ENCODE results near the gene ACAP3.

Gene ACAP3

GRCh38 chr1:1344655-1345361, 37.1 kb upstream of the ACAP3 start:
- DNase-seq = no peak

- no peak for DNase-seq
Measured at GRCh38 chr1:1343811-1344421, 36.2 kb upstream of the ACAP3 start.

GRCh38 chr1:1342584-1343115, 34.9 kb upstream of the ACAP3 start:
- no peak for DNase-seq

- no peak for DNase-seq
Measured at GRCh38 chr1:1342061-1342562, 34.4 kb upstream of the ACAP3 start.

- no peak for DNase-seq
Measured at GRCh38 chr1:1341549-1342021, 33.9 kb upstream of the ACAP3 start.

- no peak for DNase-seq
Measured at GRCh38 chr1:1340791-1341548, 33.2 kb upstream of the ACAP3 start.

- DNase-seq = no peak
Measured at GRCh38 chr1:1340185-1340584, 32.5 kb upstream of the ACAP3 start.

- DNase-seq = no peak
Measured at GRCh38 chr1:1338278-1338677, 30.5 kb upstream of the ACAP3 start.

- DNase-seq = no peak
Measured at GRCh38 chr1:1337793-1338147, 30.0 kb upstream of the ACAP3 start.

GRCh38 chr1:1336931-1337792, 29.4 kb upstream of the ACAP3 start:
- no peak for DNase-seq

GRCh38 chr1:1336446-1336845, 28.7 kb upstream of the ACAP3 start:
- no peak for DNase-seq

- no peak for DNase-seq
Measured at GRCh38 chr1:1335792-1336248, 28.1 kb upstream of the ACAP3 start.

- no peak for DNase-seq
Measured at GRCh38 chr1:1335283-1335682, 27.6 kb upstream of the ACAP3 start.

GRCh38 chr1:1334835-1335234, 27.1 kb upstream of the ACAP3 start:
- DNase-seq = no peak

- DNase-seq = no peak
Measured at GRCh38 chr1:1333551-1334241, 26.0 kb upstream of the ACAP3 start.

GRCh38 chr1:1332774-1333480, 25.2 kb upstream of the ACAP3 start:
- DNase-seq = no peak

GRCh38 chr1:1332031-1332755, 24.5 kb upstream of the ACAP3 start:
- no peak for DNase-seq

GRCh38 chr1:1331068-1331965, 23.6 kb upstream of the ACAP3 start, which contains the start of gene TAS1R3:
TSS of gene TAS1R3 (plus strand) at chr1:1331280. CDS start at chr1:1331346, 66 bp downstream.
- DNase-seq = no peak

- DNase-seq = no peak
Measured at GRCh38 chr1:1330366-1331067, 22.8 kb upstream of the ACAP3 start.

Data from NCI-H2227 treated with DMSO at 0.1 percent for 48 hours (cell line).